Measurements from ENCODE around the gene SESN3.
A peak's percentile ranks its signal among the peaks of the same experiment; 100 is the strongest.
"Not testable (repeated sequence)": the region's sequence is repeated elsewhere in the genome, so short reads cannot be mapped to it uniquely, and the experiment has no call there.

SESN3 gene

GRCh38 chr11:95231127-95231880 is at the start of gene SESN3:
Gene SESN3 (minus strand): TSS chr11:95231202. CDS start chr11:95230860, 342 bp downstream.
- peak; percentile 96 to 97 for DNase-seq (ENCODE audit: low read depth in 2 of 2)

- no peak for DNase-seq (ENCODE audit: low read depth in 2 of 2)
These were observed 49.2 kb upstream of the SESN3 start for GRCh38 chr11:95279921-95280868.

GRCh38 chr11:95277868-95278267 is 46.9 kb upstream of the SESN3 start:
- no peak for DNase-seq (ENCODE audit: low read depth in 2 of 2)

GRCh38 chr11:95276139-95276538 is 45.1 kb upstream of the SESN3 start:
- no peak for DNase-seq (ENCODE audit: low read depth in 2 of 2)

- not testable (repeated sequence) for DNase-seq (ENCODE audit: low read depth in 2 of 2)
These were observed 42.6 kb upstream of the SESN3 start for GRCh38 chr11:95273618-95274017.

GRCh38 chr11:95269036-95269819 is 38.2 kb upstream of the SESN3 start:
- no peak for DNase-seq (ENCODE audit: low read depth in 2 of 2)

GRCh38 chr11:95268391-95268790 is 37.4 kb upstream of the SESN3 start:
- no peak for DNase-seq (ENCODE audit: low read depth in 2 of 2)

- no peak for DNase-seq (ENCODE audit: low read depth in 2 of 2)
These were observed 36.7 kb upstream of the SESN3 start for GRCh38 chr11:95267601-95268213.

- DNase-seq (ENCODE audit: low read depth in 2 of 2): no peak
These were observed 35.9 kb upstream of the SESN3 start for GRCh38 chr11:95266751-95267374.

- no peak for DNase-seq (ENCODE audit: low read depth in 2 of 2)
These were observed 33.9 kb upstream of the SESN3 start for GRCh38 chr11:95264881-95265280.

GRCh38 chr11:95262994-95263765 is 32.2 kb upstream of the SESN3 start:
- no peak for DNase-seq (ENCODE audit: low read depth in 2 of 2)

GRCh38 chr11:95257456-95257971 is 26.5 kb upstream of the SESN3 start:
- DNase-seq (ENCODE audit: low read depth in 2 of 2): no peak

GRCh38 chr11:95256321-95256779 is 25.3 kb upstream of the SESN3 start:
- DNase-seq (ENCODE audit: low read depth in 2 of 2): no peak

- no peak for DNase-seq (ENCODE audit: low read depth in 2 of 2)
These were observed 24.5 kb upstream of the SESN3 start for GRCh38 chr11:95255251-95256145.

GRCh38 chr11:95254716-95255115 is 23.7 kb upstream of the SESN3 start:
- no peak for DNase-seq (ENCODE audit: low read depth in 2 of 2)

GRCh38 chr11:95254131-95254704 is 23.2 kb upstream of the SESN3 start:
- DNase-seq (ENCODE audit: low read depth in 2 of 2): peak; percentile 23 to 60

GRCh38 chr11:95253141-95253540 is 22.1 kb upstream of the SESN3 start:
- no peak for DNase-seq (ENCODE audit: low read depth in 2 of 2)

GRCh38 chr11:95252586-95252985 is 21.6 kb upstream of the SESN3 start:
- DNase-seq (ENCODE audit: low read depth in 2 of 2): no peak
